ENCODE measurements around the gene PODN. TPM values are rescaled to one million over a fixed set of nuclear protein-coding genes. Genes with fewer than 3 reads are reported as not detected.
A peak's percentile ranks its signal among the peaks of the same experiment; 100 is the strongest.

The PODN gene
- total RNA-seq, 3 donors from 2014 or later: 55.1 to 246 (median 83.1) TPM

GRCh38 chr1:53044926-53045325, 17.1 kb upstream of the PODN start:
- no peak for TF ChIP-seq POLR2A (IDR thresholded peaks at IDR 0.05)
- TF ChIP-seq POLR2AphosphoS5 (IDR thresholded peaks at IDR 0.05): no peak
- TF ChIP-seq, protein P1, sequence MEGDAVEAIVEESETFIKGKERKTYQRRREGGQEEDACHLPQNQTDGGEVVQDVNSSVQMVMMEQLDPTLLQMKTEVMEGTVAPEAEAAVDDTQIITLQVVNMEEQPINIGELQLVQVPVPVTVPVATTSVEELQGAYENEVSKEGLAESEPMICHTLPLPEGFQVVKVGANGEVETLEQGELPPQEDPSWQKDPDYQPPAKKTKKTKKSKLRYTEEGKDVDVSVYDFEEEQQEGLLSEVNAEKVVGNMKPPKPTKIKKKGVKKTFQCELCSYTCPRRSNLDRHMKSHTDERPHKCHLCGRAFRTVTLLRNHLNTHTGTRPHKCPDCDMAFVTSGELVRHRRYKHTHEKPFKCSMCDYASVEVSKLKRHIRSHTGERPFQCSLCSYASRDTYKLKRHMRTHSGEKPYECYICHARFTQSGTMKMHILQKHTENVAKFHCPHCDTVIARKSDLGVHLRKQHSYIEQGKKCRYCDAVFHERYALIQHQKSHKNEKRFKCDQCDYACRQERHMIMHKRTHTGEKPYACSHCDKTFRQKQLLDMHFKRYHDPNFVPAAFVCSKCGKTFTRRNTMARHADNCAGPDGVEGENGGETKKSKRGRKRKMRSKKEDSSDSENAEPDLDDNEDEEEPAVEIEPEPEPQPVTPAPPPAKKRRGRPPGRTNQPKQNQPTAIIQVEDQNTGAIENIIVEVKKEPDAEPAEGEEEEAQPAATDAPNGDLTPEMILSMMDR (IDR thresholded peaks at IDR 0.05): no peak
- Histone ChIP-seq H3K4me3 (no peak overlapping the region), H3K4me1 (no peaks in the 10 kb centered on the region), H3K9me3 (no peaks in the 10 kb centered on the region), H3K36me3 (no peaks in the 10 kb centered on the region), H3K27ac (no peak overlapping the region), H3K27me3 (no peaks in the 10 kb centered on the region)
- intact Hi-C loops (cut with DNase I; ENCODE audit: low total_unique reads): no loop called here
- no peak for DNase-seq (ENCODE audit: low spot score in 2 of 2)

DNA sequence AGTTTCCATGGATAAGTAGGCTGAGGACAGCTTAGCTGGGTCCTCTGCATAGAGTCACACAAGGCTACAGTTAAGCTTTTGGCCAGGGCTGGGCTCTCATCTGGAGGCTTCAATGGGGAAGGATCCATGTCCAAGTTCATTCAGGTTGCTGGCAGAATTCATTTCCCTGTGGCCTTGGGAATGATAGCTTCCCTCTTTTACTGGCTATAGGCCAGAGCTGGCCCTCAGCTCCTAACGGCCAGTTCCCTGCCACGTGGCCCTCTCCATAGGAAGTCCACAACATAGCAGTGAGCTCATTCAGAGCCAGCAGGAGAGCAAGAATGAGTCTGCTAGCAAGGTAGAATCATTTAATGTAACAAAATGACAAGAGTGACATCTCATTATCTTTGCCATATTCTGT, 15.1 kb upstream of the PODN start:
- H3K36me3 ChIP-seq: no peaks in the 10 kb centered on the region
- no peaks in the 10 kb centered on the region for H3K27me3 ChIP-seq
- H3K4me3 ChIP-seq: no peak overlapping the region
- no peak for DNase-seq (ENCODE audit: low spot score in 2 of 2)
- no peaks in the 10 kb centered on the region for H3K9me3 ChIP-seq
- TF ChIP-seq, protein P1 (IDR thresholded peaks at IDR 0.05): no peak
- TF ChIP-seq POLR2AphosphoS5 (IDR thresholded peaks at IDR 0.05) (no peak), POLR2A (IDR thresholded peaks at IDR 0.05) (no peak)
- intact Hi-C loops (cut with DNase I; ENCODE audit: low total_unique reads): no loop called here
- H3K4me1 ChIP-seq: no peaks in the 10 kb centered on the region
- H3K27ac ChIP-seq: peak overlapping the region in 1 of 2 donors; percentile 29

DNA sequence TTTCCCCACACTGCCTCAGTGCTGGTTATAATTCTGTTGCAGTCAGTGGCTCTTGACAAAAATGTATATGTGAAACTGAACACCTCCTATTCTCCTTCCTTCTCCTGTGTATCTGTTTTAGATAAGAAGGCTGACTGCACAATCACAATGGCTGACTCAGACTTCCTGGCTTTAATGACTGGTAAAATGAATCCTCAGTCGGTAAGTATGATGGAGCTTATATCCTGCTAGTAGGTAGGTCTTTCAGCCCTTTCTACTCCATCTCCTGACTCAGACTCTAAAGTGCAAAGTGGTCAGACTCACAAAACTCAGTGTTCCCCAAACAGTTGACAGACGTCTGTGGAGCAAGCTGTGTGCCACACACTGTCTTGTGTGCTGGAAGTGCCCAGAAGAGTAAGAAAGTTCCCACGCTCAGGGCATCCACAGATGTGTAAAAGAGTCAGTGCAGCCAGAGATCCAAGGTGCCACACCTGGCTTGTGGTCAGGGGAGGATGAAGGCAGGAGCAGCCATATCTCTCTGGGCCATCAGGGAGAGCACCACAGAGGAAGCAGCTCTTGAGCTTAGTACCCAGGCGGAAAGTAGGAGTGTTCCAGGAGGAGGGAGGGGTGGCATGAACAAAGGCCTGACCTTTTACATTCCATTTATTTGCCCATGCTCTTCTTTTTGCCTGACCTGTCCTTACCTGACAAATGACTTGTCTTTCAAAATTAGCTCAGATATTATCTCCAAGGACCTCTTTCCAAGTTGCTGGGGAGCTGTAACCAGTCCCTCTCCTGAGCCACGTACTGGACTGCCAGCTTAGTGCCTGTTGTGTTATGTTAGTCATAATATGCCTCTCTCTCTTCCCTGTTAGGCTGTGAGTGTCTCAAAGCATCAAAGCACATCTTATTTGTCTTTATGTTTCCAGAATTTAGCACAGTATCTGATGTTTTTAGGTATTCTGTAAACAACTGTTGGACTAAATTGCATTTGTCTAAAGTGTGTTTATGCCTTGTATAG, 14.0 kb upstream of the PODN start:
- TF ChIP-seq, protein P1 (IDR thresholded peaks at IDR 0.05): no peak
- TF ChIP-seq POLR2AphosphoS5 (IDR thresholded peaks at IDR 0.05): no peak
- no peak for TF ChIP-seq POLR2A (IDR thresholded peaks at IDR 0.05)
- Histone ChIP-seq H3K27me3 (no peaks in the 10 kb centered on the region), H3K36me3 (no peaks in the 10 kb centered on the region), H3K4me3 (no peak overlapping the region), H3K27ac (peak overlapping the region in 1 of 2 donors; percentile 57), H3K9me3 (no peaks in the 10 kb centered on the region), H3K4me1 (no peaks in the 10 kb centered on the region)
- intact Hi-C loops (cut with DNase I; ENCODE audit: low total_unique reads): no loop called here
- no peak for DNase-seq (ENCODE audit: low spot score in 2 of 2)

GRCh38 chr1:53048960-53049573, 12.9 kb upstream of the PODN start:
- TF ChIP-seq, protein P1 (IDR thresholded peaks at IDR 0.05): no peak
- TF ChIP-seq POLR2A (IDR thresholded peaks at IDR 0.05) (no peak), POLR2AphosphoS5 (IDR thresholded peaks at IDR 0.05) (no peak)
- no peak overlapping the region for H3K4me3 ChIP-seq
- intact Hi-C loops (cut with DNase I; ENCODE audit: low total_unique reads): no loop called here
- H3K27ac ChIP-seq: peak overlapping the region; percentile 1 to 48
- H3K9me3 ChIP-seq: no peaks in the 10 kb centered on the region
- no peaks in the 10 kb centered on the region for H3K36me3 ChIP-seq
- H3K27me3 ChIP-seq: no peaks in the 10 kb centered on the region
- no peak for DNase-seq (ENCODE audit: low spot score in 2 of 2)
- no peaks in the 10 kb centered on the region for H3K4me1 ChIP-seq

DNA sequence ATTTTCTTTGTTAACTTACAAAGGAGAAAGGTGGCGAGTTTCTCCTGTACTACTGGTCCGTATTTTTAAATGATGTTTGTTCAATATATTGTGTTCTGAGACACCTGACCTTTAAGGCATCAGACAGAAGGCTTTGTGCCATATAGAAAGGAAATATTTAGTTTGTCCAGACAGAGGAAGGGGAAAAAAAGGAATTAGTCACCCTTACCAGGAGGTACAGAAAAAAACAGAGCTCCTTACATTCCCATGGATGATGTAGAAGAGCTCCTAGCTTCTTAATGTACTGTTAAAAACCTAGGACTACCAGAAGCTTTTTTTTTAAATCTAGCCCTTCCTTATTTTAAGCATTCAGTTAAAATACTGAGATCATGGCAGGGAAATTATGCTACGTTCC, 12.4 kb upstream of the PODN start:
- intact Hi-C loops (cut with DNase I; ENCODE audit: low total_unique reads): no loop called here
- H3K36me3 ChIP-seq: no peaks in the 10 kb centered on the region
- H3K27me3 ChIP-seq: no peaks in the 10 kb centered on the region
- no peak overlapping the region for H3K4me3 ChIP-seq
- TF ChIP-seq POLR2AphosphoS5 (IDR thresholded peaks at IDR 0.05) (no peak), POLR2A (IDR thresholded peaks at IDR 0.05) (no peak)
- TF ChIP-seq, protein P1 (IDR thresholded peaks at IDR 0.05): no peak
- peak overlapping the region; percentile 48 to 61 for H3K27ac ChIP-seq
- H3K9me3 ChIP-seq: no peaks in the 10 kb centered on the region
- no peaks in the 10 kb centered on the region for H3K4me1 ChIP-seq
- no peak for DNase-seq (ENCODE audit: low spot score in 2 of 2)
